Activated CD8-positive, alpha-beta T cell treated with anti-CD3 and anti-CD28 coated beads for 36 hours (primary cell): Measurements from ENCODE around the gene DOCK2. TPM values are rescaled to one million over a fixed set of nuclear protein-coding genes. Genes with fewer than 3 reads are reported as not detected.
"Not testable (repeated sequence)": the region's sequence is repeated elsewhere in the genome, so short reads cannot be mapped to it uniquely, and the experiment has no call there.

Experiments used
- ATAC-seq: fragments of 200-7000 bp; cut with Tn5 transposase; one replicate; pipeline ENCODE4 v1.10.0; 2021; ENCODE audit warnings: mild to moderate bottlenecking, moderate library complexity
- CTCF ChIA-PET: fragments of 350-600 bp; sonication (Branson Sonifier 250); formaldehyde crosslinking; loops from one replicate; lab custom pipeline; 2021; ENCODE audit warnings: antibody characterized with exemption; lab: Charles Lee
- POLR2A ChIA-PET: fragments of 350-600 bp; sonication (Branson Sonifier 250); formaldehyde crosslinking; loops from one replicate; lab custom pipeline; 2021; ENCODE audit warnings: antibody characterized with exemption; lab: Charles Lee
- DNase-seq: peaks from one replicate; pipeline ENCODE4 v3.0.0-alpha.2; 2020
- H3K27ac Mint-ChIP-seq: one replicate; pipeline ENCODE4 v1.8.0; 2021; ENCODE audit warnings: mild to moderate bottlenecking, mixed read lengths
- H3K27me3 Mint-ChIP-seq: one replicate; pipeline ENCODE4 v1.8.0; 2021; ENCODE audit warnings: mixed read lengths
- H3K36me3 Mint-ChIP-seq: one replicate; pipeline ENCODE4 v1.8.0; 2021; ENCODE audit warnings: low read depth, mixed read lengths
- H3K4me1 Mint-ChIP-seq: one replicate; pipeline ENCODE4 v1.8.0; 2021; ENCODE audit warnings: low read depth, mixed read lengths
- H3K4me3 Mint-ChIP-seq: one replicate; pipeline ENCODE4 v1.8.0; 2021; ENCODE audit warnings: mild to moderate bottlenecking, moderate library complexity, mixed read lengths
- H3K9me3 Mint-ChIP-seq: one replicate; pipeline ENCODE4 v1.8.0; 2021; ENCODE audit warnings: mixed read lengths
- CTCF ChIP-seq: fragments of 200-600 bp; IDR thresholded peaks from one replicate; pipeline ENCODE4 v1.8.0; 2022; ENCODE audit warnings: antibody characterized with exemption, mild to moderate bottlenecking
- intact Hi-C: fragments of 100-400 bp; cut with micrococcal nuclease; formaldehyde crosslinking; loops from one replicate; pipeline ENCODE4 v1.10.0; 2022
- total RNA-seq, 2 experiments: library from RNA; stranded (reverse); gene quantifications; one replicate each; pipeline ENCODE4 v1.2.3, GENCODE V29; 2021

The DOCK2 gene
- total RNA-seq, 2 experiments from 2014 or later = 180 to 181 TPM

- Mint-ChIP-seq H3K27ac (no peak overlapping the region), H3K9me3 (no peaks in the 10 kb centered on the region), H3K4me1 (no peaks in the 10 kb centered on the region), H3K4me3 (no peak overlapping the region), H3K27me3 (no peaks in the 10 kb centered on the region), H3K36me3 (peaks cover 66% of the 10 kb centered on the region)
- ChIA-PET CTCF (interaction anchor here (1.0 kb wide), 1 partner anchor 12 kb away, joined by 5 read pairs; no protein-coding TSS in a partner anchor), POLR2A (no interaction called here)
- DNase-seq (no peak), ATAC-seq (no peak)
- no peak for TF ChIP-seq CTCF
- intact Hi-C loops = no loop called here
Measured at GRCh38 chr5:170082701-170083100, 445.6 kb downstream of the DOCK2 start.

DNA sequence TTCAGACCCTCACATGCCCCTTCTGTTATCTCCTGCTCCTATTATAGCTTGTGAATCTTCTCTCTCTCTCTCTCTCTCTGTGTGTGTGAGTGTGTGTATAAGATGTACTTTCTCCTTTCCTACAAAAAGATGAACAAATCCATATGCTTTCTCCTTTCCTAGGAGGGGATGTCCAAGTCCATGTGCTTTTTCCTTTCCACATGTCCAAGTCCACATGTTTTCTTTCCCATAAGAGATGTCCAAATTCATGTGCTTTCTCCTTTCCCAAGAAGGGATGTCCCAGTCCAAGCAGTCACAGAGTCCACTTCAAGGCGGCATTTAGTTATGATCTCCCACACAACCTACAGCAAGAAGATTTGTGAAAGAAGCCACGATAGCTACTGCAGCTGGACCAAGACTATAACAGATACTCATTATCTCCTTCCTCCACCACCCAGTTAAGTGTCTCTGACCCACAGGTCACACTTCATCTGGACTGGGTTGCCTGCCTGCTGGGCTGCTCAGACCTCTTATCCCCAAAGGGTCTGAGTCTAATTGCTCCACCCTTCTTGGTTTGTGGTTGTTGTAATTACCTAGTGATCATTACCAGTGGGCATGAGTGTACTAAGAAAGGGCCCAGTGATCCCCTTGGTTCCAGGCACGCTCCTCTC is 450.2 kb downstream of the DOCK2 start:
- H3K36me3 Mint-ChIP-seq = peaks cover 33% of the 10 kb centered on the region
- ATAC-seq (no peak), DNase-seq (no peak)
- POLR2A ChIA-PET = no interaction called here
- CTCF ChIA-PET = no interaction called here
- H3K4me3 Mint-ChIP-seq = no peak overlapping the region
- no peaks in the 10 kb centered on the region for H3K27me3 Mint-ChIP-seq
- no peak overlapping the region for H3K27ac Mint-ChIP-seq
- H3K4me1 Mint-ChIP-seq = no peaks in the 10 kb centered on the region
- H3K9me3 Mint-ChIP-seq = no peaks in the 10 kb centered on the region
- no peak for TF ChIP-seq CTCF
- intact Hi-C loops = no loop called here

- H3K4me3 Mint-ChIP-seq = no peak overlapping the region
- ATAC-seq (no peak), DNase-seq (no peak)
- POLR2A ChIA-PET = interaction anchor here (1.0 kb wide), 1 partner anchor 330 kb away, joined by 6 read pairs; no protein-coding TSS in a partner anchor
- intact Hi-C loops = loop anchor here (10.0 kb wide), 1 partner anchor 252 kb away; no protein-coding TSS in a partner anchor
- H3K36me3 Mint-ChIP-seq = no peaks in the 10 kb centered on the region
- CTCF ChIA-PET = interaction anchor here (1.2 to 1.3 kb wide), 2 partner anchors 8 to 17 kb away, joined by 3 read pairs; no protein-coding TSS in a partner anchor
- TF ChIP-seq CTCF = no peak
- no peaks in the 10 kb centered on the region for H3K4me1 Mint-ChIP-seq
- H3K9me3 Mint-ChIP-seq = no peaks in the 10 kb centered on the region
- no peak overlapping the region for H3K27ac Mint-ChIP-seq
- no peaks in the 10 kb centered on the region for H3K27me3 Mint-ChIP-seq
Measured at GRCh38 chr5:170092455-170093101, 455.5 kb downstream of the DOCK2 start.

- ChIA-PET CTCF (interaction anchor here (1.1 kb wide), 1 partner anchor 24 kb away, joined by 5 read pairs; no protein-coding TSS in a partner anchor), POLR2A (interaction anchor here (1.0 kb wide), 1 partner anchor 519 kb away, joined by 3 read pairs; no protein-coding TSS in a partner anchor)
- H3K36me3 Mint-ChIP-seq, ATAC-seq, DNase-seq, H3K4me1 Mint-ChIP-seq, H3K27me3 Mint-ChIP-seq, H3K27ac Mint-ChIP-seq, H3K9me3 Mint-ChIP-seq, H3K4me3 Mint-ChIP-seq: not testable (repeated sequence)
- intact Hi-C loops = loop anchor here (10.0 kb wide), 1 partner anchor 250 kb away; no protein-coding TSS in a partner anchor
Measured at GRCh38 chr5:170094329-170094728, 457.3 kb downstream of the DOCK2 start.

DNA sequence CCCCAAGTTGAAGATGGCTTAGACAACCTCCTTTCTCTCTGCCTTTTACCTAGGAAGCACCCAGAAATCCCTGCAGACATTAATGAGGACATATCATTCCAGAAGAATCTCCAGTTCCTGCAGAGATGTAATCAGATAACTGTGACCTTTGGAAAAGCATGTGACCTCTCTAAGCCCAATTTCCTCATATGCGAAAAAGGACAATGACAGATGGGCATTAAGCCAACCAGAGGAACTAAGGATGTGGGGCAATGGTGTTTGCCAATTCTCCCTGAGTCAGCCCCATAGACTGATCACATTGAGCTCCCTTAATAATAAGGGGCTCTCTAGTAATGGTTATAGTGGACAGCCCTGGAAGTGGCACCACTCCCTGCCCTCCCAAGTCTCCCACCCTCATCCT is 458.6 kb downstream of the DOCK2 start:
- H3K4me1 Mint-ChIP-seq = no peaks in the 10 kb centered on the region
- H3K9me3 Mint-ChIP-seq = no peaks in the 10 kb centered on the region
- DNase-seq = no peak
- intact Hi-C loops = loop anchor here (10.0 kb wide), 1 partner anchor 249 kb away; no protein-coding TSS in a partner anchor
- H3K4me3 Mint-ChIP-seq = no peak overlapping the region
- CTCF ChIA-PET = no interaction called here
- no peaks in the 10 kb centered on the region for H3K27me3 Mint-ChIP-seq
- ATAC-seq = no peak
- POLR2A ChIA-PET = no interaction called here
- no peak for TF ChIP-seq CTCF
- H3K27ac Mint-ChIP-seq = no peak overlapping the region
- H3K36me3 Mint-ChIP-seq = no peaks in the 10 kb centered on the region
